Stimulated activated naive B cell treated with anti-CD40 and anti-IgM and Interleukin-4, amounts not matched to agents 10 μg/mL and 1 μg/mL and 100 μg/mL, for 72 hours (primary cell): ENCODE data around the gene SREBF2.

Experiments used
- ATAC-seq, 2 donors: fragments of 150-1000 bp; cut with Tn5 transposase; replicated peaks; 2 replicates each; pipeline ENCODE4 v1.10.0; 2021; ENCODE audit warnings: moderate library complexity in 1 of 2
- DNase-seq: peaks from one replicate; pipeline ENCODE4 v3.0.0; 2021
- H3K27ac Mint-ChIP-seq: one replicate; pipeline ENCODE4 v1.8.0; 2022; ENCODE audit warnings: mild to moderate bottlenecking, mixed read lengths
- H3K27me3 Mint-ChIP-seq, 2 donors: one replicate each; pipeline ENCODE4 v1.8.0; 2022; ENCODE audit warnings: mixed read lengths in 2 of 2
- H3K36me3 Mint-ChIP-seq, 2 donors: one replicate each; pipeline ENCODE4 v1.8.0; 2022; ENCODE audit warnings: mixed read lengths in 2 of 2, mild to moderate bottlenecking in 1 of 2
- H3K4me1 Mint-ChIP-seq, 2 donors: one replicate each; pipeline ENCODE4 v1.8.0; 2022; ENCODE audit warnings: mixed read lengths in 2 of 2, mild to moderate bottlenecking in 1 of 2
- H3K4me3 Mint-ChIP-seq, 2 donors: one replicate each; pipeline ENCODE4 v1.8.0; 2022; ENCODE audit warnings: mild to moderate bottlenecking in 2 of 2, mixed read lengths in 2 of 2, moderate library complexity in 1 of 2
- H3K9me3 Mint-ChIP-seq, 2 donors: one replicate each; pipeline ENCODE4 v1.8.0; 2022; ENCODE audit warnings: mixed read lengths in 2 of 2, mild to moderate bottlenecking in 1 of 2

Gene SREBF2

GRCh38 chr22:41841085-41841712 lies 8.3 kb downstream of the SREBF2 start:
- ATAC-seq (no peak), DNase-seq (no peak)
- peak overlapping the region; percentile 92 for H3K27ac Mint-ChIP-seq
- peaks cover 46 to 69% of the 10 kb centered on the region in 2 donors for H3K36me3 Mint-ChIP-seq
- H3K4me3 Mint-ChIP-seq = peak overlapping the region in 1 of 2 donors; percentile 44
- peaks cover 65 to 90% of the 10 kb centered on the region in 2 donors for H3K4me1 Mint-ChIP-seq
- no peaks in the 10 kb centered on the region for H3K9me3 Mint-ChIP-seq
- no peaks in the 10 kb centered on the region for H3K27me3 Mint-ChIP-seq

- DNase-seq (no peak), ATAC-seq (peak in 1 of 2 donors; percentile 9)
- no peaks in the 10 kb centered on the region for H3K9me3 Mint-ChIP-seq
- no peak overlapping the region for H3K27ac Mint-ChIP-seq
- peak overlapping the region in 1 of 2 donors; percentile 6 for H3K4me3 Mint-ChIP-seq
- peaks cover 64 to 86% of the 10 kb centered on the region in 2 donors for H3K4me1 Mint-ChIP-seq
- no peaks in the 10 kb centered on the region for H3K27me3 Mint-ChIP-seq
- peaks cover 35 to 65% of the 10 kb centered on the region in 2 donors for H3K36me3 Mint-ChIP-seq
Observed at GRCh38 chr22:41842996-41843970, 10.4 kb downstream of the SREBF2 start.

- no peaks in the 10 kb centered on the region for H3K27me3 Mint-ChIP-seq
- peaks cover 62 to 84% of the 10 kb centered on the region in 2 donors for H3K4me1 Mint-ChIP-seq
- DNase-seq (no peak), ATAC-seq (peak; percentile 67 to 74)
- H3K4me3 Mint-ChIP-seq = peak overlapping the region; percentile 42 to 65
- peak overlapping the region; percentile 65 for H3K27ac Mint-ChIP-seq
- H3K36me3 Mint-ChIP-seq = peaks cover 28 to 62% of the 10 kb centered on the region in 2 donors
- H3K9me3 Mint-ChIP-seq = no peaks in the 10 kb centered on the region
Observed at GRCh38 chr22:41844036-41844435, 11.1 kb downstream of the SREBF2 start.

- H3K9me3 Mint-ChIP-seq = no peaks in the 10 kb centered on the region
- ATAC-seq = no peak
- H3K4me3 Mint-ChIP-seq = no peak overlapping the region
- H3K27me3 Mint-ChIP-seq = no peaks in the 10 kb centered on the region
- peak overlapping the region; percentile 65 for H3K27ac Mint-ChIP-seq
- no peak for DNase-seq
- H3K4me1 Mint-ChIP-seq = peaks cover 58 to 79% of the 10 kb centered on the region in 2 donors
- peaks cover 24 to 57% of the 10 kb centered on the region in 2 donors for H3K36me3 Mint-ChIP-seq
Observed at GRCh38 chr22:41844513-41844912, 11.6 kb downstream of the SREBF2 start.

GRCh38 chr22:41845380-41846267 lies 12.7 kb downstream of the SREBF2 start:
- Mint-ChIP-seq H3K4me3 (peak overlapping the region; percentile 10 to 44), H3K4me1 (peaks cover 52 to 74% of the 10 kb centered on the region in 2 donors), H3K27me3 (no peaks in the 10 kb centered on the region), H3K27ac (peak overlapping the region; percentile 56), H3K36me3 (peaks cover 16 to 55% of the 10 kb centered on the region in 2 donors), H3K9me3 (no peaks in the 10 kb centered on the region)
- DNase-seq (no peak), ATAC-seq (no peak)

GRCh38 chr22:41846268-41846987 lies 13.5 kb downstream of the SREBF2 start:
- Mint-ChIP-seq H3K36me3 (peaks cover 15 to 50% of the 10 kb centered on the region in 2 donors), H3K27me3 (no peaks in the 10 kb centered on the region), H3K4me3 (peak overlapping the region in 1 of 2 donors; percentile 24), H3K9me3 (no peaks in the 10 kb centered on the region), H3K4me1 (peaks cover 48 to 66% of the 10 kb centered on the region in 2 donors), H3K27ac (peak overlapping the region; percentile 68)
- DNase-seq (no peak), ATAC-seq (no peak)

GRCh38 chr22:41847300-41847699 lies 14.4 kb downstream of the SREBF2 start:
- Mint-ChIP-seq H3K27ac (peak overlapping the region; percentile 68), H3K4me1 (peaks cover 47 to 69% of the 10 kb centered on the region in 2 donors), H3K36me3 (peaks cover 15 to 53% of the 10 kb centered on the region in 2 donors), H3K4me3 (peak overlapping the region in 1 of 2 donors; percentile 24), H3K27me3 (no peaks in the 10 kb centered on the region), H3K9me3 (no peaks in the 10 kb centered on the region)
- no peak for DNase-seq
- ATAC-seq = no peak

- Mint-ChIP-seq H3K4me1 (peaks cover 45 to 69% of the 10 kb centered on the region in 2 donors), H3K27ac (no peak overlapping the region), H3K27me3 (no peaks in the 10 kb centered on the region), H3K4me3 (no peak overlapping the region), H3K9me3 (no peaks in the 10 kb centered on the region), H3K36me3 (peaks cover 20 to 55% of the 10 kb centered on the region in 2 donors)
- peak in 1 of 2 donors; percentile 34 for ATAC-seq
- no peak for DNase-seq
Observed at GRCh38 chr22:41848468-41848867, 15.6 kb downstream of the SREBF2 start.

- Mint-ChIP-seq H3K4me1 (peaks cover 45 to 75% of the 10 kb centered on the region in 2 donors), H3K9me3 (no peaks in the 10 kb centered on the region), H3K27me3 (no peaks in the 10 kb centered on the region), H3K36me3 (peaks cover 44 to 67% of the 10 kb centered on the region in 2 donors), H3K27ac (peak overlapping the region; percentile 74), H3K4me3 (peak overlapping the region; percentile 5 to 72)
- DNase-seq (no peak), ATAC-seq (no peak)
Observed at GRCh38 chr22:41856469-41856868, 23.6 kb downstream of the SREBF2 start.

GRCh38 chr22:41857155-41857859 lies 24.4 kb downstream of the SREBF2 start:
- Mint-ChIP-seq H3K27me3 (no peaks in the 10 kb centered on the region), H3K4me1 (peaks cover 46 to 70% of the 10 kb centered on the region in 2 donors), H3K36me3 (peaks cover 43 to 63% of the 10 kb centered on the region in 2 donors), H3K4me3 (peak overlapping the region; percentile 64 to 72), H3K9me3 (no peaks in the 10 kb centered on the region), H3K27ac (peak overlapping the region; percentile 96)
- ATAC-seq (peak; percentile 22 to 28), DNase-seq (peak; percentile 64)

- peaks cover 49 to 70% of the 10 kb centered on the region in 2 donors for H3K4me1 Mint-ChIP-seq
- ATAC-seq (no peak), DNase-seq (no peak)
- no peaks in the 10 kb centered on the region for H3K27me3 Mint-ChIP-seq
- H3K4me3 Mint-ChIP-seq = peak overlapping the region; percentile 41 to 64
- peaks cover 41 to 57% of the 10 kb centered on the region in 2 donors for H3K36me3 Mint-ChIP-seq
- peak overlapping the region; percentile 96 for H3K27ac Mint-ChIP-seq
- H3K9me3 Mint-ChIP-seq = no peaks in the 10 kb centered on the region
Observed at GRCh38 chr22:41857860-41858199, 24.9 kb downstream of the SREBF2 start.

GRCh38 chr22:41862160-41862529 lies 29.2 kb downstream of the SREBF2 start:
- Mint-ChIP-seq H3K36me3 (peaks cover 40 to 57% of the 10 kb centered on the region in 2 donors), H3K27me3 (no peaks in the 10 kb centered on the region), H3K4me3 (peak overlapping the region; percentile 83 to 85), H3K9me3 (no peaks in the 10 kb centered on the region), H3K27ac (peak overlapping the region; percentile 100), H3K4me1 (peaks cover 56 to 86% of the 10 kb centered on the region in 2 donors)
- ATAC-seq = peak; percentile 71 to 77
- peak; percentile 70 for DNase-seq
